A673 (cell line): ENCODE data around the gene EZH2. TPM values are rescaled to one million over a fixed set of nuclear protein-coding genes. Genes with fewer than 3 reads are reported as not detected.
A peak's percentile ranks its signal among the peaks of the same experiment; 100 is the strongest.

Experiments used
- BruUV-seq: library from RNA; stranded (reverse); fragments of 400-500 nt; replicated peaks from 2 replicates; lab custom pipeline; 2021; lab: Mats Ljungman, UMichigan
- CTCF ChIA-PET: fragments of 300-600 bp; sonication (Branson Sonifier 250); formaldehyde crosslinking; loops from one replicate; lab custom pipeline; 2022; ENCODE audit warnings: antibody characterized with exemption; lab: Charles Lee
- POLR2A ChIA-PET: fragments of 300-600 bp; sonication (Branson Sonifier 250); formaldehyde crosslinking; loops from one replicate; lab custom pipeline; 2022; ENCODE audit warnings: antibody characterized with exemption; ENCODE audit not compliant: low non-redundant PET; lab: Charles Lee
- DNase-seq: peaks from one replicate; pipeline ENCODE4 v3.0.0-alpha.2; 2015; ENCODE audit warnings: low spot score
- H3K27ac ChIP-seq: fragments of 200-600 bp; sonication (generic); 2 replicates; pipeline ENCODE4 v1.5.1; 2016; ENCODE audit warnings: mixed run types, low read depth, mild to moderate bottlenecking, mixed read lengths, antibody characterized with exemption, low read length; ENCODE audit not compliant: poor library complexity, severe bottlenecking
- H3K27me3 ChIP-seq: fragments of 200-600 bp; sonication (generic); replicated peaks from 2 replicates; pipeline ENCODE4 v1.6.1; 2017; ENCODE audit warnings: mixed run types, low read depth, mild to moderate bottlenecking, mixed read lengths, antibody characterized with exemption, low read length; ENCODE audit not compliant: insufficient read depth, poor library complexity
- H3K36me3 ChIP-seq: fragments of 200-600 bp; sonication (generic); 2 replicates; pipeline ENCODE4 v1.6.1; 2016; ENCODE audit warnings: mixed run types, mild to moderate bottlenecking, mixed read lengths, antibody characterized with exemption, low read length; ENCODE audit not compliant: insufficient read depth, poor library complexity, severe bottlenecking
- H3K4me1 ChIP-seq: fragments of 200-600 bp; sonication (generic); 2 replicates; pipeline ENCODE4 v1.6.1; 2017; ENCODE audit warnings: mixed run types, mild to moderate bottlenecking, mixed read lengths, antibody characterized with exemption, low read length; ENCODE audit not compliant: insufficient read depth, poor library complexity, severe bottlenecking
- H3K4me3 ChIP-seq: fragments of 200-600 bp; sonication (generic); 2 replicates; pipeline ENCODE4 v1.5.1; 2016; ENCODE audit warnings: low read depth, mixed run types, mild to moderate bottlenecking, mixed read lengths, low read length; ENCODE audit not compliant: poor library complexity, severe bottlenecking
- H3K9me3 ChIP-seq: fragments of 200-600 bp; sonication (generic); 2 replicates; pipeline ENCODE4 v1.6.1; 2016; ENCODE audit warnings: mixed run types, low read depth, mild to moderate bottlenecking, mixed read lengths, antibody characterized with exemption, low read length; ENCODE audit not compliant: poor library complexity, severe bottlenecking
- EZH2 ChIP-seq: fragments of 200-600 bp; sonication (generic); IDR thresholded peaks from 2 replicates; pipeline ENCODE4 v1.6.1; 2017; ENCODE audit warnings: borderline replicate concordance, low read depth, mild to moderate bottlenecking, mixed read lengths, antibody characterized with exemption, low read length; ENCODE audit not compliant: poor library complexity, severe bottlenecking
- intact Hi-C: fragments of 100-400 bp; cut with micrococcal nuclease; formaldehyde crosslinking; loops from one replicate; pipeline ENCODE4 v1.10.0; 2022; ENCODE audit not compliant: unreplicated experiment
- total RNA-seq: library from RNA; stranded (reverse); gene quantifications from 2 replicates; pipeline ENCODE4 v1.2.3, GENCODE V29; 2021
- TF ChIP-seq, protein P1 (sequence below): fragments of 300-800, 200-600 bp; sonication (generic); conservative IDR thresholded peaks from 2 replicates; pipeline ENCODE4 v1.5.1; 2017; ENCODE audit warnings: low read depth, mild to moderate bottlenecking, antibody characterized with exemption, low read length, moderate library complexity, mixed read lengths

Gene EZH2
- total RNA-seq, 1 experiment from 2014 or later, result 140 TPM

- no TSS peak for BruUV-seq
- peak; percentile 58 for DNase-seq
- Histone ChIP-seq H3K4me1 (peaks cover 14% of the 10 kb centered on the region), H3K27ac (no peak overlapping the region), H3K27me3 (no peaks in the 10 kb centered on the region), H3K9me3 (no peaks in the 10 kb centered on the region), H3K4me3 (no peak overlapping the region), H3K36me3 (no peaks in the 10 kb centered on the region)
- ChIA-PET POLR2A (interaction anchor here (0.6 kb wide), 2 partner anchors 28 to 520 kb away, joined by 4 to 12 read pairs; no protein-coding TSS in a partner anchor), CTCF (no interaction called here)
- TF ChIP-seq, protein P1, sequence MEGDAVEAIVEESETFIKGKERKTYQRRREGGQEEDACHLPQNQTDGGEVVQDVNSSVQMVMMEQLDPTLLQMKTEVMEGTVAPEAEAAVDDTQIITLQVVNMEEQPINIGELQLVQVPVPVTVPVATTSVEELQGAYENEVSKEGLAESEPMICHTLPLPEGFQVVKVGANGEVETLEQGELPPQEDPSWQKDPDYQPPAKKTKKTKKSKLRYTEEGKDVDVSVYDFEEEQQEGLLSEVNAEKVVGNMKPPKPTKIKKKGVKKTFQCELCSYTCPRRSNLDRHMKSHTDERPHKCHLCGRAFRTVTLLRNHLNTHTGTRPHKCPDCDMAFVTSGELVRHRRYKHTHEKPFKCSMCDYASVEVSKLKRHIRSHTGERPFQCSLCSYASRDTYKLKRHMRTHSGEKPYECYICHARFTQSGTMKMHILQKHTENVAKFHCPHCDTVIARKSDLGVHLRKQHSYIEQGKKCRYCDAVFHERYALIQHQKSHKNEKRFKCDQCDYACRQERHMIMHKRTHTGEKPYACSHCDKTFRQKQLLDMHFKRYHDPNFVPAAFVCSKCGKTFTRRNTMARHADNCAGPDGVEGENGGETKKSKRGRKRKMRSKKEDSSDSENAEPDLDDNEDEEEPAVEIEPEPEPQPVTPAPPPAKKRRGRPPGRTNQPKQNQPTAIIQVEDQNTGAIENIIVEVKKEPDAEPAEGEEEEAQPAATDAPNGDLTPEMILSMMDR, result no peak
- no peak for TF ChIP-seq EZH2
- intact Hi-C loops, result no loop called here
Observed at GRCh38 chr7:148914208-148914777, 30.2 kb upstream of the EZH2 start.

DNA sequence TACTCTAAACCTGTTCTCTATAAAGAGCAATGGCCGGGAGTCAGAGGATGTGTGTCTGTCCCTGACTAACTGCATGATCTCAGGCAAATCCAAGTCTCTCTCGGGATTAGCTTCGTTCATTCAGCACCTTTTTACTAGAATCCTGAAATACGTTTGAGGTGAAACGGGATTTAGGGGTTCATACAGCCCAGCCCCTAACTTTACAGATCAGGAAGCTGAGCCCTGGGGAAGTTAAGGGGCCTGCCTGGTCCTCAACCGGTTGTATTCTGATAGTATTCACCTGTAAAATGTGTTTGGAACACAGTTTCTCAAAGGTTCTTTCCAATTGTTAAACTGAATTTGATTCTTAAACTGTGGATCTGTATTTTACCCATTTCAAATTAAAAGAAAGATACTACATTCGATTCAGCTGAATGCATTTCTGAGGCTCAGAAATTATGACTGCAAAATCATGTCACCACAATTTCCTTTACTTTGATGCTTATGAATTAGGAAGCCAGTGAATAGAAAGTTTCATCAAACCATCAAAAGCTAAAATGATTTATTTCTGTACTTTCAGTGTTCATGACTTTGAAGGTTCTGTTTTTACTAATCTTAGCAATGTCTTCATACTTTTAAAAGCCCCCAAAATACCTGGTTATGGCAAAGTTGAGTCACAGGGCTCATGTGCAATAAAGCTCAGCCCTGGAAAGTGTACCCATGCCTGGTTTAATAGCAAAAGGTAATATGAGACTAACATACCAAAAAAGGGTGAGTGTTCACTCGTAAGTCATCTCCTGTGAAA lies 28.9 kb upstream of the EZH2 start:
- CTCF ChIA-PET, result interaction anchor here (0.5 kb wide), 1 partner anchor 26 kb away, joined by 9 read pairs; no protein-coding TSS in a partner anchor
- Histone ChIP-seq H3K4me1 (peaks cover 14% of the 10 kb centered on the region), H3K27me3 (no peaks in the 10 kb centered on the region), H3K9me3 (no peaks in the 10 kb centered on the region), H3K4me3 (no peak overlapping the region), H3K27ac (no peak overlapping the region), H3K36me3 (no peaks in the 10 kb centered on the region)
- TF ChIP-seq EZH2, result no peak
- TF ChIP-seq, protein P1, result no peak
- POLR2A ChIA-PET, result no interaction called here
- intact Hi-C loops, result no loop called here
- no TSS peak for BruUV-seq
- no peak for DNase-seq

- H3K4me3 ChIP-seq, result no peak overlapping the region
- TF ChIP-seq, protein P1, result no peak
- no peak for TF ChIP-seq EZH2
- H3K9me3 ChIP-seq, result no peaks in the 10 kb centered on the region
- no peaks in the 10 kb centered on the region for H3K36me3 ChIP-seq
- BruUV-seq, result no TSS peak
- no peak overlapping the region for H3K27ac ChIP-seq
- no peaks in the 10 kb centered on the region for H3K27me3 ChIP-seq
- peaks cover 14% of the 10 kb centered on the region for H3K4me1 ChIP-seq
- DNase-seq, result no peak
- CTCF ChIA-PET, result no interaction called here
- POLR2A ChIA-PET, result no interaction called here
- intact Hi-C loops, result no loop called here
Observed at GRCh38 chr7:148912151-148912550, 28.1 kb upstream of the EZH2 start.
